ENCODE data around the gene ABHD2. TPM values are rescaled to one million over a fixed set of nuclear protein-coding genes. Genes with fewer than 3 reads are reported as not detected.
"Not testable (repeated sequence)": the region's sequence is repeated elsewhere in the genome, so short reads cannot be mapped to it uniquely, and the experiment has no call there.

ABHD2 gene
- total RNA-seq, 1 donor from 2014 or later, result 185 TPM

DNA sequence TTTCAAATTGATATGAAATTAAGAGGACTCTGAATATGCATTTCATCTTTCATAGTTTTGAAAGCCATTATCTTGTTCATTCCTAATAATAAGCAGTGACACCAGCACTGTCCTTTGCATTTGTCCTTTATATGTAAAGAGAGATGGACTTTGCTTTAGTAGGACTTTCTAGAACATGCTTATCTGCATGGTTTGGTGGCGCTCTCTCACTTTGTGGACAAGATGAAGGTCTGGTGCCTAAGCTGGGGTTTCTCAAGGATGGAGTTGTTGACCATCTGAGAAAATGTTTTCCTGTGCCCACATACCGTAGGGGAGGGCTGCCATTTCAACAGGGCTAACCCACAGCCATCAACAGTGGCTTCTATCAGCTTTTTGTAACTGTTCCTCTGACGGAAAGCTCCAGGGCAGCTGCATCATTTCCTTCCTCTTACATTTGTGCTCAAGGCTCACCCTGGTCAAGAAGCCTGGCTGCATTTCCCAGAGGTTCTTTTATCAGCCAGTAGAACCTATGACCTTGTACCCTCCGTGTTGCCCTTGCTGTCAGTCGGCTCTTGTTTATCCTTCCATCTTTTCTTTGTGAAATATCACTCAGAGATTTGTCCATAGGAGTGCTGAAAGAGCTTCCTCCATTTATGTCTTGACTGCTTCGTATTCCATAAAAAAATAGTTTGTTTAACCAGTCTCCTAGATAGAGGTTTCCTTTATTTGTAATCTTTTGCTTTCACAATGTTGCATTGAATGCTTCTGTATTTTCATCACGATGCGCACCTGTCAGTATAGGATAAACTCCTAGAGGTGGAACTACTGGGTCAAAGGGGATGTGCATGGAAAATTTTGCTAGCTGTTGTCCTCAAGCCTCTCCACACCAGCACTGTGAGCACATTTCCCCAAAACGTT is 44.6 kb downstream of the ABHD2 start:
- intact Hi-C loops (cut with DNase I), result no loop called here
- DNase-seq (ENCODE audit: low spot score), result peak; percentile 83

DNA sequence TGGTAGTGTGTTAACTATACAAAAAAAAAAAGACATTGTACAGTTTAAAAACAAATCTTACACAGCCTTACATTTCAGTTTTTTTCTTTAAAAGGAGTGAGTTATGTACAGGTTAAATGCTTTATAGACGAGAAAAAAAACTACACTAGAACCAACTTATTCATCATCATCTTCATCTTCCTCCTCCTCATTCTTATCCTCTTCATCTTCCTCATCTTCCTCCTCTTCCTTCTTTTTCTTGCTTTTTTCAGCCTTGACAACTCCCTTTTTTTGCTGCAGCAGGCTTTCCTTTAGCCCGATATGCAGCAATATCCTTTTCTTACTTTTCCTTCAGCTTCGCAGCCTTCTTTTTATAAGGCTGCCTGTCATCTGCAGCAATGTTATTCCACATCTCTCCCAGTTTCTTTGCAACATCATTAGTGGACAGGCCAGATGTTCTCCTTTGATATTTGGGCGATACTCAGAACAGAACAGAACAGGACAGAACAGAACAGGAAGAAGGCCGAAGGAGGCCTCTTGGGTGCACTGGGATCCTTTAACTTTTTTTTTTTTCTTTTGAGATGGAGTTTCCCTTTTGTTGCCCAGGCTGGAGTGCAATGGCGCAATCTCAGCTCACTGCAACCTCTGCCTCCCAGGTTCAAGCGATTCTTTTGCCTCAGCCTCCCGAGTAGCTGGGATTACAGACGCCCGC is 47.3 kb downstream of the ABHD2 start:
- not testable (repeated sequence) for DNase-seq (ENCODE audit: low spot score)
- intact Hi-C loops (cut with DNase I), result loop anchor here (5.0 kb wide), 3 partner anchors 42 to 238 kb away; partner anchors contain the start of genes ABHD2 and HAPLN3

DNA sequence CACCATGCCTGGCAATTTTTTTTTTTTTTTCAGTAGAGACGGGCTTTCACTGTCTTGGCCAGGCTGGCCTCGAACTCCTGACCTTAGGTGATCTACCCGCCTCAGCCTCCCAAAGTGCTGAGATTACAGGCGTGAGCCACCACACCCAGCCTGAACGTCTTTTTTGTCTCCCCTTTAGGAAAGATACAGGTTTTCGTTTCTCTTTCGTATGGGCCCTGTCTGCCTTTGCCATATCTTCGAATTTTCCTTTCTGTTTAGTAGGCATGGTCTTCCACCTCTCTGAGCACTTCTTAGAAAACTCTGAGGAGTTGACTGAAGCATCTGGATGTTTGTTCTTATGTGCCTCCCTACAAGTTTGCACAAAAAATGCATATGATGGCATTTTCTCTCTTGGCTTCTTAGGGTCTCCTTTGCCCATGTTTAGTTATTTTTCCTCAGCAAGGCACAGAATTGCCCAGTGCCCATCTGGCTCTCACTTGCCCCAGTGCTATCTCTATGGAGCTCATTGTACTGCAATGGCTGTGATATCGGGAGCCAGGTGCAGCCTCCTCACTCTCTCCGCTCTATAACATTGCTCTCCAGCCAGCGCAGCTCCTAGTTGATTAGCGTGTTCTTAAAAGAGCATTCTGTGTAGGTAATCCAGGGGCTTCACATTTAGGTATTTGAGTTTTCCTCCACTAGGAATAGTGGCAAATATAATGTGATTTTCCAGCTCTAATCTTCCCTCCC is 48.0 kb downstream of the ABHD2 start:
- intact Hi-C loops (cut with DNase I), result loop anchor here (5.0 kb wide), 3 partner anchors 41 to 239 kb away; partner anchors contain the start of genes ABHD2 and HAPLN3
- no peak for DNase-seq (ENCODE audit: low spot score)

DNA sequence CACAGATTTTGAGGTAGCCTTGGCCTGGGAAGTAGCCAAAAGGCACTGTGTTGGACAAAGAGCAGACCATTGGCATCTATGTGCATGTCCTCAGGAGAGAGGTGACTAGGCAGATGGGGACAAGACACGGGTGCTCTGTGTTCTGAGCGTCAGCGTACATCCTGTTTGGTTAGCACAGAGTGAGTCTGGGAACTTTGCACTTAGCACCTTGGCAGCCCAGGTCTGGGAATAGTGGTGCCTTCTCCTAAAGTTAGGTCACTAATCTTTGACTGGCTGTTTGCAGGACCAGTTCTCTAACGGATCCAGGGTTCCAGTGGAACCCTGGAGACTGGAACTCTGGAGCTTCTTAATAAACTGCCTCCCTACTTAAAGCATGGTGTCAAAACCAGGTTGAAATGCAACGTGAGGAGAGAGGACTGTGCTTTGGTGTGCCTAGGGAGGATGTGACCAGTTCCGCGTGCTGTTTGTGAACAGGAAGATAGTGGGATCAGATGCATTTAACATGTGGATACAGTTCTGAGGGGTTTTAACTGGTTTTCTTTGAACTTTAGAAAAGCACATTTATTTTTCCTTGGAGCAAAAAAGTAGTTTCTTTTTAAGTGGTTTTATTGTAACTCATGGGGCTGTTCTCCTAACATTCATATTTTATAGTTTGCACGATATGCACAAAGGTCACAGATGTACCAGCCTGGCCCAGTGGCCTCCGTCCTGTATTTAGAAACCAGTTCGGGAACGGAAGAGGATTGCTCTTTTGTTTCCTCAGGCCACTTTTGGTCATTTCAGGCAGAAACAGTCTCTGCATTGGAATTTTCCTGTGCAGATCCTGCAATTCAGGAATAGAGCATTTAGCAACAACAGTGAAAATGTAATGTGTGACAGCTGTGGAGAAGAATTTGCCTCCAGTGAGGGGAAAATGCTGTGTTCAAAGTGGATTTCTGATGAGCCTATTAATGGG is 48.8 kb downstream of the ABHD2 start:
- intact Hi-C loops (cut with DNase I), result loop anchor here (5.0 kb wide), 3 partner anchors 40 to 240 kb away; partner anchors contain the start of genes ABHD2 and HAPLN3
- DNase-seq (ENCODE audit: low spot score), result no peak

DNA sequence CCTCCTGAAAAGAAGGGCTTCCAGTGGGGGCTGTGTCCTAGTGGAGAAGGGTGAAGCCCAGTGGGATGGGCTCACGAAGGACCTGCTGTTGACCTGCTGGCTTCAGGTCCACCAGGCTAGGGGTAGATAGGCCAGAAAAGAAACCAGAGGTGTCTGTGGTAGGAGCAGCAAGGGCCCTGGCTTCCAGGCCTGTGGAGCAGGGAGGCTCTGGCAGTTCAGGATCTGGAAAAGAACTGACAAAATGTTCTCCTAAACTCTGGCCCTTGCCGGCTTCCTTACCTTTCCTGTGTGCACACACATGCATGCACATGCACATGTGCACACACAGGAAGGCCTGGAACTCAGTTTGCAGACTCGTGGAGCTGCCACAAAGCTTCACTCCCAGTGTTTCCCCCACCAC is 49.7 kb downstream of the ABHD2 start:
- no peak for DNase-seq (ENCODE audit: low spot score)
- intact Hi-C loops (cut with DNase I), result loop anchor here (5.0 kb wide), 3 partner anchors 39 to 241 kb away; partner anchors contain the start of genes ABHD2 and HAPLN3

DNA sequence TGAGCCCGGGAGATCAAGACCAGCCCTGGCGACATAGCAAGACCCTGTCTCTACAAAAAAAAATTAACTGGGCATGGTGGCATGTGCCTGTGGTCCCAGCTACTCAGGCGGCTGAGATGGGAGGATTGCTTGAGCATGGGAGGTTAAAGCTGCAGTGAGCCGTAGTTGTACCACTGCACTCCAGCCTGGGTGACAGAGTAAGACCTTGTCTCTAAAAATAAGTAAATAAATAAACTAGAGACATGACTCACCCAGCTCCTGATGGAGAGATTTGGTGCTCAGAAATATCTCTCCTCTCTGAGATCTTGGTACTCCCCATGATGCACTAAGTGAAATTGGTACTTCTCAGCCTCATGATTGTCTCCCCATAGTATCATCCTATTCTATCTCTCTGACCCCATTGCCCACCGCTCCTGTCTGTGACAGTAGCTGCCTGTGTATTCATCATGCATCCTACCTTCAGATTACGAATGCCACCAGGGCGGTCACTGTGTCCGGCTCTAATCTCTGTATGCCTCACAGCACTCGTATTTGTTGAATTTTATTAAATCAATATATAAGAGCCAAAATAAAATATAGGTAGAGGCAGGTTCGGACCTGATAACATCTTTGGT is 50.9 kb downstream of the ABHD2 start:
- DNase-seq (ENCODE audit: low spot score), result no peak
- intact Hi-C loops (cut with DNase I), result loop anchor here (5.0 kb wide), 3 partner anchors 38 to 242 kb away; partner anchors contain the start of genes ABHD2 and HAPLN3

DNA sequence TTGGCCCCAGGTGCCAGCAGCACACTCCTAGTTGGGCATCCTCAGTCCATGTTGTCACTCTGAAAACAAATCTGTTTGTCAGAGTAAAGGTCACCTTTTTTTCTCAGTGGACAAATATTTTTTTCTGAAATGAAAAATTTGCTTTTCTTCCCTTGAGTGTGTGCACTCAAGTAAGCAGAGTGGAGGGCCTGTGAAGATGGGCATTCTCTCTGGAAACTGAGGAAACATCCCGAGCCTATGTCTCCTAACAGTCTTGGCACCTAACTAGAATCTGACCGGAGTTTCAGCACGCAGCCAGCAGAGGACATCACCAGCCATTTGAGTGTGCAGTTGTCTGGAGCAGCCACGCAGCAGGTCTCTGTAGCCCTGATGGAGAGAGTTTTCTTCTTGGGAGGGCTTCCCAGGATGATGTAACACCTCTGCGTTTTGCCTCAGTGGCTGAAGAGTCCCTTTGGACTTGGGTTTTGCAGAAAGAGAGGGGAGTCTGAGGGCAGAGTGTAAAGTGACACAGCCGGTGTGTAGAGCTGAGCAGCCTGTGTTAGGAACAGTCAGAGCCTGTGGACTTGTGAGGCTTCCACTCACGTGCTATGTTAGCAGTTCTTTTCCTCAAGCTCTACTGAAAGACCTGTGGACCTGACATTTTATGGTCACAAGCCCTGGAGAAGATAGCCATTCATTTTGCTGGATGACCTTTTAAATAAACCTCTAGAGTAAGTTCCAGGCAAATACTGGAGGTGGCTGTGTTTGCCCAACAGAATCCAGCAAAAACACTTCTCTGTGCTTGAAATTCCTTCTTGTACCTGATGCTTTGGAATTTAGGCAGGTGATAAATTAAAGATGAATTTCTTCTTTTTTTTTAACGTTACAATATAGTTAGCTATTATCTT is 51.6 kb downstream of the ABHD2 start:
- intact Hi-C loops (cut with DNase I), result loop anchor here (5.0 kb wide), 3 partner anchors 37 to 243 kb away; partner anchors contain the start of genes ABHD2 and HAPLN3
- DNase-seq (ENCODE audit: low spot score), result no peak

DNA sequence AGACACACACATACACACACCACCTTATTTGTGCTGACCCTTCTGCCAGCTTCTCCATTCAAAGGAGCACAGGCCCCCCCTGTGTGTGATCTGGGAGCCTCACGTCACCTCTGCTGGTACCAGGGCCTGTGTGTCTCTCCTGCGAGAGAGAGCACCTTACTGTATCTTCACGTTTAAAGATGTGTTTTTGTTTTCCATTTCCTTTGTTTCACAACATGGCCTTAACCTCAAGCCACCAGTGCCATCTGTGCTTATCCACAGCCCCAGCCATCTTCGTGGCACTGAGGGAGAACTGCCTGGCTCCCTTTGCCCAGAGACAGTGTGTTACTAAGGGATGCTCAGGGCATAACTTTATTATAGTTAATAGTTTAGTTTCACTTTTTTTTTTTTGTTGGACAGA is 52.3 kb downstream of the ABHD2 start:
- no peak for DNase-seq (ENCODE audit: low spot score)
- intact Hi-C loops (cut with DNase I), result no loop called here

DNA sequence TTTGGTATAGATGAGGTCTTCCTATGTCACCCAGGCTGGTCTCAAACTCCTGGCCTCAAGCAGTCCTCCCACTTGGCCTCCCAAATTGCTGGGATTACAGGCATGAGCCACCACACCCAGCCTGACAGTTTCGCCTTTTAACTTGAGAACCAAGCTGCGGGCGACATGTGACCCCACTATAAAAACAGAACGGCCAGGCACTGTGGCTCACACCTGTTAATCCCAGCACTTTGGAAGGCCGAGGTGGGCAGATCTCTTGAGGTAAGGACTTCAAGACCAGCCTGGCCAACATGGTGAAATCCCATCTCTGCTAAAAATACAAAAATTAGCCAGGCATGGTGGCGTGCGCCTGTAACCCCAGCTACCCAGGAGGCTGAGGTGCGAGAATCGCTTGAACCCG is 52.9 kb downstream of the ABHD2 start:
- intact Hi-C loops (cut with DNase I); DNase-seq (ENCODE audit: low spot score): not testable (repeated sequence)

DNA sequence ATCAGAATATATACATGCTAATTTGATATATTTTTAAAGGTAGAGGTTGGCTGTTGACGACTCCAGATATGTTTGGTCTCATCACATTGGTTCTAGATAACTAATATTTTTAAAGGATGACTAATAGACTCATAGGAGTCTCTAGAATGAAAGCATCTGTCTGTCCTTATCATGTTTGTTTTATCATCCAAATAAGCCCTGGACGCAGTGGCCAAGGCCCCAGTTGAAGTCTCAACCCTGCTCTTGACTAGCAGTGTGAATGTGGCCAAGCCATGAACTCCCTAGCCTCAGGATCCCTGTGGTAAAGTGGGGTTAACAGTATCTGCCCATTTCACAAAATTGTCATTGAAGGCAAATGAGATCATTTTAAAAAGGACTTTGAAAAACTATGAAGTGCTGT is 53.6 kb downstream of the ABHD2 start:
- intact Hi-C loops (cut with DNase I), result no loop called here

DNA sequence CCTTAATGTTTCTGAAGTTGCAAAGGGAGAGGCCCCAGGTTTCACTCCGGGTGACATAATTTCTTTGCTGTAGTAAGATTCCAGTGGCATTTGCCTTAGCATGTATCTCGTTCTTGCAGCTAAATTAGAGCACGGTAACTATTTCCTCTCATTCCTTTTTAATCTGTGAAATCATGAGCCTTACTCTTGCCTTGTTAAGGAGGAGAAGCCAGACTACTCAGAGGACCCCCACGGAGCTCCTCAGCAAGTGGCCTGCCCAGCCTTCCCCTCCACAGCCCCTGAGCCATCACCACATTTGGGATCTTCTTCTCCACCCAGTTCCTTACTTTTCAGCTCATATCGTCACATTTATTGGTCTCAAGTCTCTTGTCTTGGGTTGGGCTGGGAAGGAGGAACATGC is 54.2 kb downstream of the ABHD2 start:
- no peak for DNase-seq (ENCODE audit: low spot score)
- intact Hi-C loops (cut with DNase I), result no loop called here

More for the DNA sequence above, 53.6 kb downstream of the ABHD2 start:
- DNase-seq (ENCODE audit: low spot score), result no peak

DNA sequence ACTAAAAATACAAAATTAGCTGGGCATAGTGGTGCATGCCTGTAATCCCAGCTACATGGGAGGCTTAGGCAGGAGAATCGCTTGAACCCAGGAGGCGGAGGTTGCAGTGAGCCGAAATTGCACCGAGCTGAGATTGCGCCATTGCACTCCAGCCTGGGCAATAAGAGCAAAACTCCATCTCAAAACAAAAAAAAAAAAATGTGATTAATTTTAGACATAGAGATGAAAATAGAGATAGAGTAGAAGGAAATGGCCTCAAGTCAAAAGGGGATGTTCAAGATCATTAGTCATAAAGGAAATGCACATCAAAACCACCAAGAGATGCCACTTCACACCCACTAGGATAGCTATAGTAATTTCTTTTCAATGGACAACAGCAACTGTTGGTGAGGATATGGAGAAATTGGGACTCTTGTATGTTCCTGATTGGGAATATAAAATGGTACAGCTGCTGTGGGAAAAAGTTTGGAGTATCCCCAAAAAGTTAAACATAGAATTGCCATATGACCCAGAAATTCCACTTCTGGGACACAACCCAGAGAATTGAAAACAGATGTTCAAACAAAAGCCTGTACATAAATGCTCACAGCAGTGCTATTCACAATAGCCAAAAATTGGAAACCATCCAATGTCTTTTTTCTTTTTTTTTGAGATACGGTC is 55.4 kb downstream of the ABHD2 start:
- intact Hi-C loops (cut with DNase I), result no loop called here
- DNase-seq (ENCODE audit: low spot score), result no peak

DNA sequence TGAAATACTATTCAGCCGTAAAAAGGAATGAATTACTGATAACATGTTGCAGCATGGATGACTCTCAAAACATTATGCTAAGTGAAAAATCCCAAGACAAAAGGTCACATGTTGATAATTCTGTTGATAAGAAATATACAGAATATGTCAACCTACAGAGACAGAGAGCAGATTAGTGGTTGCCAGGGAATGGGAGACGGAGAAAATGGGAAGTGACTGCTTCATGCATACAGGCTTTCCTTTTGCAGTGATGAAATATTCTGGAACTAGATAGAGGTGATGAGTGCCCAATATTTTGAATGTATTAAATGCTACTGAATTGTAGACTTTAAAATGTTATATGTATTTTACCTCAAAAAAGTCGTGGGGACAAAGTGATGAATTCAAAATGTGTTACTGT is 56.2 kb downstream of the ABHD2 start:
- intact Hi-C loops (cut with DNase I), result no loop called here
- DNase-seq (ENCODE audit: low spot score), result no peak

DNA sequence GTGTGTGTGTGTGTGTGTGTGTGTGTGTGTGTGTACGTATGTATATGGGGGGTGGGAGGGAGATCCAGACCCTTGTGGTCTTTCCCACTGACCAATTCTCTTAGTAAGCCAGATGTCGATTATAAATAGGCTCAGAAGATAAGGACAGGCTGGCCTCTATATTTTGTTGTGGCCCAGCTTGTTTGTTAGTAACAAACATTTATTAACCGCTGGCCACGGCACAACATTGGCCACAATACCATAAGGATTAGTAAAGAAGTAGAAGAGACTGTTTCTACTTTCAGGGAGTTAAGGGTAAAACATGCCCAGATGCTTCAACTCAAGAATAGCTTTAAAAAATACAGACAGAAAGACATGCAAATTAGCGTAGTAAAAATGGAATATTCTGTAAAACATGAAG is 58.1 kb downstream of the ABHD2 start:
- intact Hi-C loops (cut with DNase I), result no loop called here

DNA sequence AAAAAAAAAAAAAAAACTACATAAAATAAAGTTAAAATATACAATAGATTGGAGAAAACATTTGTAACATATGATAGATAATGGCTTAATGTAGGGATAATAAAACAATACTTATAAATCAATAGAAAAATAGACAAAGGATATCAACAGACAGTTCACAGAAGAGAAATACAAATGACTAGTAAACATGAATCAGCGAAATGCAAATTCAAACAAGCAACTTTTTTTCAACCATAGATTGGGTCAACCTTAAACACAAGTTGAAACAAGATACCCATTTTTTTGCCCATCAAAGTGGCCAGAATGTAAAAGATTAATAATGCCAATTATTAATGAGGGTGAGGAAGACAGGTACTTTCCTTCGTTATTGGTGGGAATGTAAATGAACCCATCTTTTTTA is 59.9 kb downstream of the ABHD2 start:
- DNase-seq (ENCODE audit: low spot score), result no peak
- intact Hi-C loops (cut with DNase I), result no loop called here

More for the DNA sequence above, 58.1 kb downstream of the ABHD2 start:
- DNase-seq (ENCODE audit: low spot score), result no peak

DNA sequence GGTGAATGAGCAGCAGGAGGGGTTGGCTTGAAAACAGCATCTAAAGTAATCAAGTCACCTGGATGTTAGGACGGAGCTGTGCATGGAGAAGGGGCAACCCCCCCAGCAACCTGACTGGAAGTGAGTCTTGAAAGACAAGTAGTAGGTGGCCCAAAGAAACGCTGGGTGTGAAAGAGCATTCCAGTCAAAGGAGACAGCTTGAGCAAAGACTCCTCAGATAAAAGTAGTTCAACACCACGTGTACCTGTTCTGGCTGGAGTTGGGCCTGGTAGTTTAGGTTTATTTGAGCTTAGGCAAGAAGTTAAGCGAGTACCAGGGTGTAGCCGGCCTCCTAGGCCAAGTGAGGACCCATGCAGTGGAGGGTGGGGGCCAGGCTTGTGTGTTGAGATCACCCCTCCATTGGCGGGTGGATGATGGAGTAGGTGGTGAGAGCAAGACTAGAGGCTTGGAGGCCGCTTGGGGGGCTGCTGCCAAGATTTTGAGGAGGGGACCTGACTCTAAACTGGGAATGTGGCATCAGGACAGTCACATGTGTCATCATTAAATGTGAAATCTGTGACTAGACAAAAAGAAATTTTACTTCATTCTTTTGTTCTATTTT is 61.3 kb downstream of the ABHD2 start:
- DNase-seq (ENCODE audit: low spot score), result no peak
- intact Hi-C loops (cut with DNase I), result no loop called here

Measured in cardiac septum (tissue), 1 donor.